CD4-positive, alpha-beta T cell (primary cell): ENCODE results near the gene OR1I1. TPM values are rescaled to one million over a fixed set of nuclear protein-coding genes. Genes with fewer than 3 reads are reported as not detected.

Experiments
- ATAC-seq: fragments of 200-7000 bp; cut with Tn5 transposase; one replicate; pipeline ENCODE4 v1.10.0; 2022; ENCODE audit warnings: mild to moderate bottlenecking; ENCODE audit not compliant: poor library complexity
- CTCF ChIA-PET: fragments of 350-600 bp; sonication (Branson Sonifier 250); formaldehyde crosslinking; loops from one replicate; lab custom pipeline; 2021; ENCODE audit warnings: antibody characterized with exemption, inconsistent platforms; lab: Charles Lee
- POLR2A ChIA-PET: fragments of 350-600 bp; sonication (Branson Sonifier 250); formaldehyde crosslinking; loops from one replicate; lab custom pipeline; 2021; ENCODE audit warnings: antibody characterized with exemption, inconsistent platforms; lab: Charles Lee
- DNase-seq, 14 experiments: peaks; one replicate each; pipeline ENCODE4 v3.0.0-alpha.2; 2013 to 2020; ENCODE audit warnings: mixed read lengths in 2 of 14
- H3K27ac ChIP-seq, 2 donors: one replicate each; pipeline versions ENCODE4 v1.5.1 to v1.7.0; 2013; ENCODE audit warnings: low read length in 2 of 2, low read depth in 1 of 2, mild to moderate bottlenecking in 1 of 2
- H3K27me3 ChIP-seq, 2 experiments: 1 replicate in 1 of 2; 2 replicates in 1 of 2; pipeline versions ENCODE4 v1.6.1 to v1.7.0; 2013; ENCODE audit warnings: low read length in 2 of 2, control low read depth in 1 of 2, mild to moderate bottlenecking in 1 of 2, moderate library complexity in 1 of 2; ENCODE audit not compliant: insufficient read depth in 2 of 2, control insufficient read depth in 1 of 2
- H3K36me3 ChIP-seq: one replicate; pipeline ENCODE4 v1.6.1; 2013; ENCODE audit warnings: low read length, control low read depth; ENCODE audit not compliant: insufficient read depth
- H3K4me1 ChIP-seq: one replicate; pipeline ENCODE4 v1.6.1; 2013; ENCODE audit warnings: low read length, control low read depth; ENCODE audit not compliant: insufficient read depth
- H3K4me3 ChIP-seq: one replicate; pipeline ENCODE4 v1.5.1; 2013; ENCODE audit warnings: mild to moderate bottlenecking, low read length, moderate library complexity
- H3K9me3 ChIP-seq, 2 experiments: 1 replicate in 1 of 2; 2 replicates in 1 of 2; pipeline versions ENCODE4 v1.6.1 to v1.7.0; 2013; ENCODE audit warnings: low read length in 2 of 2, mild to moderate bottlenecking in 2 of 2, control low read depth in 1 of 2, moderate library complexity in 1 of 2; ENCODE audit not compliant: control insufficient read depth in 1 of 2, insufficient read depth in 1 of 2
- H3K27ac Mint-ChIP-seq: one replicate; pipeline ENCODE4 v1.8.0; 2020; ENCODE audit warnings: mixed read lengths
- H3K27me3 Mint-ChIP-seq: one replicate; pipeline ENCODE4 v1.8.0; 2021; ENCODE audit warnings: mixed read lengths
- H3K36me3 Mint-ChIP-seq: one replicate; pipeline ENCODE4 v1.8.0; 2021; ENCODE audit warnings: low read depth, mixed read lengths
- H3K4me1 Mint-ChIP-seq: one replicate; pipeline ENCODE4 v1.8.0; 2021; ENCODE audit warnings: low read depth, mixed read lengths
- H3K4me3 Mint-ChIP-seq: one replicate; pipeline ENCODE4 v1.8.0; 2020; ENCODE audit warnings: mild to moderate bottlenecking, mixed read lengths
- H3K9me3 Mint-ChIP-seq: one replicate; pipeline ENCODE4 v1.8.0; 2020; ENCODE audit warnings: mixed read lengths
- CTCF ChIP-seq: fragments of 200-600 bp; IDR thresholded peaks from one replicate; pipeline ENCODE4 v1.8.0; 2022; ENCODE audit warnings: antibody characterized with exemption, mild to moderate bottlenecking
- intact Hi-C, 2 experiments: fragments of 100-400 bp; cut with DNase I in 1 of 2; cut with micrococcal nuclease in 1 of 2; formaldehyde crosslinking; loops; one replicate each; pipeline versions ENCODE4 v1.15.1 to v1.9.0; 2023 to 2025; cut with DNase I, micrococcal nuclease
- total RNA-seq, 174 experiments: library from RNA in 2 of 174; stranded (reverse) in 2 of 174; gene quantifications; one replicate each; pipeline ENCODE4 v1.2.3 and lab custom pipeline; 2021 to 2026

OR1I1 gene
- total RNA-seq, 2 experiments from 2014 or later, result not detected

GRCh38 chr19:15138427-15138826 is 56.4 kb downstream of the OR1I1 start:
- no peaks in the 10 kb centered on the region for H3K36me3 ChIP-seq
- H3K4me3 ChIP-seq, result no peak overlapping the region
- no peaks in the 10 kb centered on the region for H3K4me1 ChIP-seq
- ATAC-seq (no peak), DNase-seq (no peak)
- Mint-ChIP-seq H3K36me3 (no peaks in the 10 kb centered on the region), H3K9me3 (no peaks in the 10 kb centered on the region), H3K4me1 (no peaks in the 10 kb centered on the region), H3K27ac (no peak overlapping the region), H3K27me3 (no peaks in the 10 kb centered on the region), H3K4me3 (no peak overlapping the region)
- H3K27ac ChIP-seq, result no peak overlapping the region
- TF ChIP-seq CTCF, result no peak
- CTCF ChIA-PET, result no interaction called here
- POLR2A ChIA-PET, result no interaction called here
- peaks cover 0 to 3% of the 10 kb centered on the region in 2 experiments for H3K9me3 ChIP-seq
- intact Hi-C loops, result loop anchor here in 1 of 2 experiments (2.0 kb wide), 1 partner anchor 26 kb away; no protein-coding TSS in a partner anchor
- no peaks in the 10 kb centered on the region for H3K27me3 ChIP-seq

GRCh38 chr19:15141143-15141542 is 59.1 kb downstream of the OR1I1 start:
- no peak overlapping the region for H3K4me3 ChIP-seq
- H3K4me3 Mint-ChIP-seq, result no peak overlapping the region
- no peak overlapping the region for H3K27ac Mint-ChIP-seq
- H3K27ac ChIP-seq, result no peak overlapping the region
- intact Hi-C loops, result no loop called here
- TF ChIP-seq CTCF, result no peak
- H3K9me3 Mint-ChIP-seq, result no peaks in the 10 kb centered on the region
- no peaks in the 10 kb centered on the region for H3K27me3 Mint-ChIP-seq
- peaks cover 2% of the 10 kb centered on the region for H3K4me1 Mint-ChIP-seq
- ATAC-seq (no peak), DNase-seq (no peak)
- POLR2A ChIA-PET, result no interaction called here
- no peaks in the 10 kb centered on the region for H3K36me3 Mint-ChIP-seq
- peaks cover 0 to 3% of the 10 kb centered on the region in 2 experiments for H3K9me3 ChIP-seq
- no peaks in the 10 kb centered on the region for H3K36me3 ChIP-seq
- CTCF ChIA-PET, result no interaction called here
- H3K27me3 ChIP-seq, result no peaks in the 10 kb centered on the region
- H3K4me1 ChIP-seq, result no peaks in the 10 kb centered on the region

DNA sequence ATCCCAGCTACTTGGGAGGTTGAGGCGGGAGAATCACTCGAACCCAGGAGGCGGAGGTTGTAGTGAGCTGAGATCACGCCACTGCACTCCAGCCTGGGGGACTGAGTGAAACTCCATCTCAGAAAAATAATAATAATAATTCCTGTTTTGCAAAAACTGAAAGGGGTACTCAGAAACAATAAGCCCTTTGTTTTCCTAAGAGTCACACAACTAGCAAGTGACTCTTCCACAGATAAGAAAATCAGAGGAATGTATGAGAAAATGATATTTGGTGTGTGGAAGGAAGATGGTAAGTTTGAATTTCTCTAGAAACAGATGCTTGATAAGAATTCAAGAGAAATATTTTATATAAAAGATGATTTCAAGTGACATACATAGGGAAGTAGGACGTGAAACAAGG is 60.3 kb downstream of the OR1I1 start:
- Mint-ChIP-seq H3K27ac (no peak overlapping the region), H3K4me1 (peaks cover 13% of the 10 kb centered on the region), H3K4me3 (no peak overlapping the region), H3K36me3 (no peaks in the 10 kb centered on the region), H3K9me3 (no peaks in the 10 kb centered on the region), H3K27me3 (no peaks in the 10 kb centered on the region)
- TF ChIP-seq CTCF, result no peak
- ChIA-PET POLR2A (interaction anchor here (0.6 kb wide), 1 partner anchor 19 kb away, joined by 3 read pairs; no protein-coding TSS in a partner anchor), CTCF (no interaction called here)
- H3K4me1 ChIP-seq, result no peaks in the 10 kb centered on the region
- DNase-seq, result no peak
- H3K27me3 ChIP-seq, result no peaks in the 10 kb centered on the region
- no peaks in the 10 kb centered on the region for H3K36me3 ChIP-seq
- H3K4me3 ChIP-seq, result no peak overlapping the region
- intact Hi-C loops, result no loop called here
- ATAC-seq, result no peak
- no peak overlapping the region for H3K27ac ChIP-seq
- peaks cover 0 to 3% of the 10 kb centered on the region in 2 experiments for H3K9me3 ChIP-seq

Other genes starting within 250 kb of the OR1I1 start
- not detected for gene OR7A5, start 247.0 kb upstream of the OR1I1 start, total RNA-seq
- gene OR7C1, start 247.0 kb upstream of the OR1I1 start, total RNA-seq, result not detected
- not detected for gene OR7A10, start 233.3 kb upstream of the OR1I1 start, total RNA-seq
- gene OR7A17, start 196.1 kb upstream of the OR1I1 start, total RNA-seq, result not detected
- gene OR7C2, start 140.7 kb upstream of the OR1I1 start, total RNA-seq, result not detected
- not detected for gene SLC1A6, start 102.3 kb upstream of the OR1I1 start, total RNA-seq
- not detected for gene CASP14, start 32.7 kb upstream of the OR1I1 start, total RNA-seq
- gene SYDE1, start 25.2 kb downstream of the OR1I1 start, total RNA-seq, result under 1 TPM in 1 of 2 experiments, not detected in 1; 0.22 TPM
- gene NOTCH3, start 118.8 kb downstream of the OR1I1 start, total RNA-seq, result not detected
- not detected for gene EPHX3, start 150.2 kb downstream of the OR1I1 start, total RNA-seq